ENCODE measurements around the gene CLRN1.

Gene CLRN1

DNA sequence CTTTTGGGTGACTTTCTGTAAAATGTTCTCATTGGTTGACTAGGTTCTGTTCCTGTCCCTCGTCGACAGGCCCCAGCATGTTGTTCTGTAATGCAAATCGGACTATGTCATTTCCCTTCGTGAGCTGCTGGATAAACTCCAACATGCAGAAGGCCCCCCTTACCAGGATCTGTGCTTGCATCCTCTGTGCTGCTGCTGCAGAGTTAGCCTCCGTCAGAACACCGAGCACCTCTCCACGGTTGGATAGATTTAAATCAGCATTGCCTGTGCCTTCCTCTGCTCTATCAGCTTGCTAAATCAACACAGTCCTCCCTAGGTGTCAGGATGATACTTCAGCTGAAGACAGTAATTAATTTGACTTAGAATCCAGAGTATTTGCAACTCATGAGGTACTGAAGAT lies 54.6 kb downstream of the CLRN1 start:
- DNase-seq = no peak

GRCh38 chr3:150913133-150913922 lies 59.2 kb downstream of the CLRN1 start:
- no peak for DNase-seq

DNA sequence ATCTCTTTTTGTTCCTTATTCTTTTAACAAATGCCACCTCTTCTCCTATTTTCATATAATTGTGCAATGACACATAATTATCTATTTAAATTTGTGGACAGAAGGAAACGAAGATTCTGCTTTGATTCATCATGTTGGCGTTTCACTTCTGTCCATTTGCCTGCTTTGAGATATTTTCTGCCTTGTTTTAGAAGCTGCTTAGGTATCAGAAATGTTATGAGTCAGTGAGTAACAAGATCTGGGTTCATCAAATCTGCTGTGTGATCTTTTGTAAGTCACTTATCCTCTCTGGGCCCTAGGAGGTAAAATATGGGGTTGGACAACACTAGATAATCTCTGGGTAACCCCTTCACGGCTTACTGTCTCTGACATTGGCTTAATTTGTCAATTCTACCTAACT lies 60.0 kb downstream of the CLRN1 start:
- no peak for DNase-seq

GRCh38 chr3:150911771-150912170 lies 60.8 kb downstream of the CLRN1 start:
- no peak for DNase-seq

GRCh38 chr3:150906461-150906860 lies 66.1 kb downstream of the CLRN1 start:
- no peak for DNase-seq

- DNase-seq = no peak
Observed at GRCh38 chr3:150905746-150906145, 66.8 kb downstream of the CLRN1 start.

GRCh38 chr3:150905339-150905738 lies 67.2 kb downstream of the CLRN1 start, which contains the start of gene MINDY4B:
Gene MINDY4B (minus strand): TSS chr3:150905439. CDS start chr3:150905439, 0 bp downstream.
- DNase-seq = no peak

DNA sequence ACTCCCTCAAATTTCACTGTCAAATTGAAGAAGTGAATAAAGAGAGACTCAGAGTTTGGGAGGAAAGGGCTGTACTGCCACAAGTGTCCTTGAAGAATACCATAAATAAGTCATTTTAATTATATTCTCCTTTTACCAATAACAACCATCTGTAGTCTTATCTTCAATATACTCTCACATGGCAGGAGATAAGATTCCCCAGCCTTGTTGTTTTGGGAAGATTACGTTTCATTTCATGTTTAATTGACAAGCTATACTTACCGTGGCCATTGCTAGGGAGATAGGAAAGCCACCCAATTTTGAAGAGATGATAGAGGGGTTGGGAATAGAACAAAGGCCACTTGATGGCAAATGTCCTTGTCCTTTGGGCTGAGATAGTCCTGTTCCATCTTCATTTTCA lies 69.5 kb downstream of the CLRN1 start:
- no peak for DNase-seq

GRCh38 chr3:150901793-150902192 lies 70.7 kb downstream of the CLRN1 start:
- no peak for DNase-seq

- no peak for DNase-seq
Observed at GRCh38 chr3:150899141-150899540, 73.4 kb downstream of the CLRN1 start.

DNA sequence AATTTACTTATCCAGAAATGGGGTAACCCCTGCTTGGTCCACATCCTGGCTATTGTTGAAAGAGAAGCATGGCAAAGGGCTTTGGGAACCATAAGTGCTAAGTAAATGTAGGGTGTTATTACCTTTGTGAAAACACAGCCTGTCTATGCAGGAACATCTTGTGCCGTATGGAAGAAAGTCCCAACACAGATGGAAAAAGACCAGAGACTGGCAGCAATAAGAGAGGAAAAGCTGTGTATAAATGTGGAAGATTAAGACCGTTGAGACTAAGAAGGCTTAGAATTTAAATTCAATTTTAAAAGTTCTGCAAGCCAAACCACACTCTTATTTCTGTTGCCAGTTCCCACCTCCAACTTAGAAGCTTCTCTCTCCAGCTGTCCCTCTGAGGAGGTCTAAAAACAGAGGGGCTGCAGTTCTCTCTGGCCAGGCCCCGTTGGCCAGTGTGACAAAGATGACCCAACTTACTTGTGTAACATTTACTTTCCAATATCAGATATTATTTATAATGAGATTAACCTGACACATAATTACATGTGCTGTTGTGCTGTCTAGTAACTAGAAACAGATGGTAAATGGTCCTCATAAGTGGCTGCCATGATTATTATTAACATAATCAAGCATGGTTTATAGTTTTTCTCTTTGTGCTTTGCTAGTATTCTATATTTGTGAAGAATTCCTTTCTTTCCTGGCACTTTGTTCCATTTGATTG lies 74.3 kb downstream of the CLRN1 start:
- no peak for DNase-seq

DNA sequence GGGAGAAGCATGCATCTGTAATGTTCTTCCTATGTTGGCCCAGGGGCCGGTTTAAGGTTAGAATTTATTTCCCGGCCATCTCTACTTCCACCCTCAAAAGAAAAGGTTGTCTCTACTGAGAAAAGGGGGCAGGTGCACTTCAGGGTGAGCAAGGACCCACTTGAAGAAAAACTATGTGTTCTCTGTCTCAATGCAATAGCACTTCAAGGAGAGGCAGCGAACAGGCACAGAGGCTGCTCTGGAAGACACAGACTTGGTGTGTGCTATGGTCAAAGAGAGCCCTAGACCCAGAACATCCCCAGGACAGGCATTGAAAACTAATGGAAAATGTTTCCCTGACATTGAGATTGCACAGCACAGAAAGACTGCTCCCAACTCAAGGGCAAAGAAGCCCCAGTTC lies 74.9 kb downstream of the CLRN1 start:
- DNase-seq = no peak

DNA sequence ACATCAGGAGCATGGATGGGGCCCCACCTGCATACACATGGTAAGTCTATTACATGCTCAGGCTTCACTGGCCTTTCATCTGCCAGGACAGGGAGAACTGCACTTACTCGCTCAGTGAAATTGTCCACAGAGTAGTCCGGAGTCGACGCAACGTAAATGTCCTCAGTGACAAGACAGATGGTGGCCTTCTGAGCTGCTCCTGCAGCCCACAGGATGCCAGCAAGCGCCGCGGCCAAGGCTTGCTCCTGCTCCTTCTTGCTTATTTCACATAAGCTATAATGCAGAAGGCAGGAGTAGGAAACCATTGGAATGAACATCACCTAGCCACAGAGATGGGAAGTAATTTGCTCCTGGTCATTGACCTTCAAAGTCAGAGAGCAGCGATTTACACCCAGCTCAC lies 81.7 kb downstream of the CLRN1 start:
- no peak for DNase-seq

GRCh38 chr3:150890295-150890694 lies 82.2 kb downstream of the CLRN1 start:
- DNase-seq = no peak

DNA sequence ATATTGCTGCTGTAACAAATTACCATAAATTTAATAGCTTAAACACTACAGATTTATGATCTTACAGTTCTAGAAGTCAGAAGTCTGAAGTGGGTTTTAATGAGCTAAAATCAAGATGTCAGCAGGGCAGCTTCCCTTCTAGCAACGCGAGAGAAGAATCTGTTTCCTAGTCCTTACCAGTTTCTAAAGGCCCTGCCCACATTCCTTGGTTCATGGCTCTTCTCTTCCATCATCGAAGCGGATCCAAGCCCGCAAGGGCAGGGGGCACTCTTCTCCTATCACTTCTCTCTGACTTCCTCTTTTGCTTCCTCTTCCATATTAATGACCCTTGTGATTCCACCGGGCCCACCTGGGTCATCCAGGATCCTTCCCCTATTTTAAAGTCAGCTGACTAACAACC lies 83.4 kb downstream of the CLRN1 start:
- no peak for DNase-seq

DNA sequence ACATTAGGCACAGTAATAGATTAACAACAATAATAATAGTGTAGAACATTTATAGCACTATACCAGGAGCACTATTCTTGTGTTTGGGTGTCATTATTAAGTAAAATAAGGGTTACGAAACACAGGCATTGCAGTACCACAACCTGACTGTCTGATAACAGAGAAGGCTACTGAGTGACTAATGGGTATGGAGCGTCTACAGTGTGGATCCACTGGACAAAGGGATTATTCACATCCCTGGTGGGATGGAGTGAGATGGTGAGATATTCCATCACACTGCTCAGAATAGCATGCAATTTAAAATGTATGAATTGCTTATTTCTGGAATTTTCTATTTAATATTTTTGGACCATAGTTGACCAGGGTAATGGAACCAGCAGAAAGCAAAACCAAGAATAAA lies 85.5 kb downstream of the CLRN1 start:
- no peak for DNase-seq

- DNase-seq = no peak
Observed at GRCh38 chr3:150885535-150885934, 87.0 kb downstream of the CLRN1 start.

DNA sequence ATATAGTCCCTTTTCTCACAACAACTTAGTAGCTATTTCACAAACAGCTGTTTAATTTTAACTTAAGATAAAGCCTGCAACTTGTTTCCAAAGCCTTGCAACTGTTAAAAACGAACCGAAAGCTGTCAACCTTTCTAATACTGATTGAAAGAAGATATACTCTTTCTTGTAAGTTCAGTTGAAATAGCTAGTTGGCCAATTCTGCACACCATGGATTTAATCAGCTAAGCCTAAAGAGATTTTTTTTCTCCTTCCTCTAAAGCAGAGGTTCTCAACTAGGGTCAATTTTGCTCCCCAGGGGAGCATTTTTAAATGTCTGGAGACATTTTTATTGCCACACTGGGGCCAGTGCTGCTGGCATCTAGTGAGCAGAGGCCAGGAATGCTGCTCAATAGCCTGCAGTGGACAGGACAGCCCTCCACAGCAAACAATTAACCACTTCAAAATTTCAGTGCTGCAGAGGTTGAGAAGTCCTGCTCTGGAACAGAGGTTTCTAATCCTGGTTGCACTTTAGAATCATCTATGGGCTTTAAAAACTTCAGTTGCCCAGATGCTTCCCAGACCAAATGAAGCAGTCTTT lies 93.4 kb downstream of the CLRN1 start:
- DNase-seq = no peak

DNA sequence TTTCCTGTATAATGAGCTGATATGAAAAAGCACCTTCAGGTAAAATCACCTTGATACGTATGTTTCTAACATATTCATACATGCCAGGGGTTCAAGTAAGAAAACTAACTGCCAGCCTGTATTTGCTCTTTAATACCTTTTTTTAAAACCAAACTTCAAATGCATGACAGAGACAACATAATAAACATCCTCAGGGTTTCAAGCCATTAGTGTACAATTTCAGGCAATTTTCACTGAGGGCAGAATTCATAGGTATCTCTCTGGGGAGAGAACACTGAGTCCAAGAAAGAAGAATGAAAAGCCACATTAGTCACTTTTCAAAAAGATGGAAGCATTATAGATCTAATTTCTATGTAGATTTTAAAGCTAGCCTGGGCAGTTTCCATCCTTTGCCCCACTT lies 94.2 kb downstream of the CLRN1 start:
- no peak for DNase-seq

DNA sequence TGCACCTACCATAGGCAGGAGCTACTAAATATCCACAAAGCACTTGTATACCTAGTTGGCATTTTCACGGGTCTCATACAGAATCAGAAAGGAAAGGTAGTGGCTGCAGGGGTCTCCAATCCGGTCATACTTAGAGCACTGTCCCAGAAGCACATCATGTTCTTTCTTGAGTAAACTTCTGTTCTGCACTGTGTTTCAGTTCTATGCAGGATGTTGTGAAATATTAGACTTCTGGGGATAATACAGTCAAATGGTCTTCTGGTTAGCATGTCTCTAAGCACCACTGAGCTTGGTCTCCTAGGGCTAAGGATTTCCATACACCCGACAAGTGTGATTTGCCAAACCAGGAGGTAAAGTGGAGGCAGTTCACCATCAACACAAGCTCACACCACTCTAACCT lies 95.2 kb downstream of the CLRN1 start:
- no peak for DNase-seq

- DNase-seq = no peak
Observed at GRCh38 chr3:150876611-150877265, 95.8 kb downstream of the CLRN1 start.

Data from SHP77 (cell line).